T-cell (primary cell): ENCODE results near the gene HECTD3. TPM values are rescaled to one million over a fixed set of nuclear protein-coding genes. Genes with fewer than 3 reads are reported as not detected.

Experiments used
- ATAC-seq, 4 experiments: fragments of 200-7000 bp in 3 of 4; fragments of 150-1000 bp in 1 of 4; cut with Tn5 transposase; replicated peaks in 1 of 4; 1 replicate in 3 of 4; 2 replicates in 1 of 4; pipeline ENCODE4 v1.10.0; 2021; ENCODE audit warnings: moderate library complexity in 3 of 4, mild to moderate bottlenecking in 2 of 4, moderate number of reproducible peaks in 1 of 4
- CTCF ChIA-PET, 2 donors: fragments of 300-600 bp; sonication (Branson Sonifier 250); formaldehyde crosslinking; loops; one replicate each; lab custom pipeline; 2022; ENCODE audit warnings: antibody characterized with exemption in 2 of 2; lab: Charles Lee
- POLR2A ChIA-PET, 2 donors: fragments of 300-600 bp; sonication (Branson Sonifier 250); formaldehyde crosslinking; loops; one replicate each; lab custom pipeline; 2022; ENCODE audit warnings: antibody characterized with exemption in 2 of 2; lab: Charles Lee
- DNase-seq, 35 experiments: peaks; one replicate each; pipeline versions ENCODE4 v3.0.0 to v3.0.0-alpha.2; 2013 to 2023
- H3K27ac ChIP-seq: one replicate; pipeline ENCODE4 v1.5.1; 2013; ENCODE audit warnings: low read length
- H3K27me3 ChIP-seq, 2 experiments: replicated peaks in 1 of 2; 1 replicate in 1 of 2; 2 replicates in 1 of 2; pipeline versions ENCODE4 v1.6.1 to v1.7.0; 2013; ENCODE audit warnings: low read length in 1 of 2, mixed read lengths in 1 of 2; ENCODE audit not compliant: control insufficient read depth in 2 of 2, insufficient read depth in 2 of 2; ENCODE audit errors: extremely low read depth in 1 of 2
- H3K36me3 ChIP-seq, 2 donors: 1 replicate in 1 of 2; 2 replicates in 1 of 2; pipeline versions ENCODE4 v1.6.1 to v1.7.0; 2013; ENCODE audit warnings: low read length in 1 of 2; ENCODE audit not compliant: control insufficient read depth in 2 of 2, insufficient read depth in 1 of 2; ENCODE audit errors: extremely low read depth in 1 of 2
- H3K4me1 ChIP-seq, 2 experiments: 1 replicate in 1 of 2; 2 replicates in 1 of 2; pipeline versions ENCODE4 v1.6.1 to v1.7.0; 2013; ENCODE audit warnings: low read length in 2 of 2, mixed read lengths in 1 of 2; ENCODE audit not compliant: insufficient read depth in 2 of 2, control insufficient read depth in 1 of 2; ENCODE audit errors: extremely low read depth in 1 of 2
- H3K4me3 ChIP-seq, 2 donors: 1 replicate in 1 of 2; 2 replicates in 1 of 2; pipeline versions ENCODE4 v1.5.1 to v1.7.0; 2013; ENCODE audit warnings: mild to moderate bottlenecking in 2 of 2, low read length in 1 of 2, moderate library complexity in 1 of 2; ENCODE audit not compliant: control insufficient read depth in 1 of 2; ENCODE audit errors: extremely low read depth in 1 of 2
- H3K9me3 ChIP-seq: 2 replicates; pipeline ENCODE4 v1.7.0; 2013
- H3K27ac Mint-ChIP-seq, 2 donors: one replicate each; pipeline ENCODE4 v1.8.0; 2020 to 2021; ENCODE audit warnings: mild to moderate bottlenecking in 2 of 2, mixed read lengths in 2 of 2
- H3K27me3 Mint-ChIP-seq, 2 donors: one replicate each; pipeline ENCODE4 v1.8.0; 2021 to 2022; ENCODE audit warnings: mixed read lengths in 2 of 2
- H3K36me3 Mint-ChIP-seq: one replicate; pipeline ENCODE4 v1.8.0; 2021; ENCODE audit warnings: mixed read lengths
- H3K4me1 Mint-ChIP-seq, 3 donors: one replicate each; pipeline ENCODE4 v1.8.0; 2020 to 2022; ENCODE audit warnings: mixed read lengths in 3 of 3, mild to moderate bottlenecking in 1 of 3
- H3K4me3 Mint-ChIP-seq, 3 donors: one replicate each; pipeline ENCODE4 v1.8.0; 2020 to 2022; ENCODE audit warnings: mild to moderate bottlenecking in 3 of 3, mixed read lengths in 3 of 3, moderate library complexity in 3 of 3
- H3K9me3 Mint-ChIP-seq, 3 donors: one replicate each; pipeline ENCODE4 v1.8.0; 2020 to 2022; ENCODE audit warnings: mixed read lengths in 3 of 3
- WGBS: methylation state at CpG from one replicate; pipeline ENCODE4 v1.1.5; 2013; ENCODE audit warnings: missing lambda C conversion rate; ENCODE audit not compliant: insufficient coverage; 5-methylcytosine and 5-hydroxymethylcytosine counted together
- total RNA-seq, 35 experiments: library from RNA in 6 of 35; stranded (reverse) in 6 of 35; fragments of 120-200 nt in 1 of 35; gene quantifications; one replicate each; pipeline versions ENCODE4 v1.2.1 to v1.2.4 and lab custom pipeline; 2013 to 2026

Gene HECTD3
- total RNA-seq, 5 donors from 2014 or later (not counting 1 experiment from before 2014, with no cell fraction given) = 41.5 to 59.8 (median 55.4) TPM

DNA sequence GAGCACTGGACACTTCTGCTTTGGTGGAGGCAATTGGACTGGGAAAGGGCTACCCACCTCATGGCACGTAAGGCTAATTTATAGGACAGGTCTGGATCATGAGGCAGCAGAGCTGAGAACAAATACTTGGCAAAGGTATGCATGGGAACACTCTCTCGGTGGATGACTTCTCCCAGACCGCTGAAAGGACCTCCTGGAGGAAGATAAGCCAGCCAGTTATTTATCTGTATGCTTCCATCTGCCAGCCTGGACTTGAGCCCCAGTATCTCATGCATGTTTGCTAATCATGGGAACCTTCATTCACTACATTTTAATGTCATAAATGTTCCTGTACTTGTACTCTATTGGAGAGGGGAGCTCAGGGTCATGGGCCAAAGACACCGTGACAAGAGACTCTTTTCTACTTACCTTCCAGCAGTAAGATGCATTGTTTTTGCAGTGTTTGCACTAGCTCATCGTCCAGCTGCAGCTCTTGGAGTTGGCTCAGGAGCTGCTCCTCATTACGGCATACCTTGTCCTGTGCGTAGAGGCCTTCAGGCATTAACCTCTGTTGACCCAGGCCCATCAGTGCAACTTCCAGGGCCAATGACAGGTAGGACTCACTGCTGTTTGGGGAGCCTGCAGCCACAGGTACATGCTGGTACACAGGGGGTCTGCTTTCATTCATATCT, 24.6 kb upstream of the HECTD3 start:
- ChIA-PET CTCF (no interaction called here), POLR2A (interaction anchor here in 1 of 2 donors (0.6 kb wide), 1 partner anchor 34 kb away, joined by 3 read pairs; no protein-coding TSS in a partner anchor)
- H3K4me3 Mint-ChIP-seq = no peak overlapping the region
- H3K4me1 Mint-ChIP-seq = peaks cover 0 to 3% (median 2%) of the 10 kb centered on the region in 3 donors
- no peak overlapping the region for H3K4me3 ChIP-seq
- 95% methylated on average over 6 of the region's 7 CpGs for WGBS
- H3K27ac Mint-ChIP-seq = no peak overlapping the region
- peaks cover 0 to 2% of the 10 kb centered on the region in 2 experiments for H3K4me1 ChIP-seq
- H3K9me3 Mint-ChIP-seq = no peaks in the 10 kb centered on the region
- no peaks in the 10 kb centered on the region for H3K9me3 ChIP-seq
- no peak overlapping the region for H3K27ac ChIP-seq
- peaks cover 0 to 4% of the 10 kb centered on the region in 2 donors for H3K36me3 ChIP-seq
- peaks cover 26% of the 10 kb centered on the region for H3K36me3 Mint-ChIP-seq
- DNase-seq = no peak
- no peaks in the 10 kb centered on the region for H3K27me3 Mint-ChIP-seq
- no peak for ATAC-seq
- H3K27me3 ChIP-seq = no peaks in the 10 kb centered on the region

DNA sequence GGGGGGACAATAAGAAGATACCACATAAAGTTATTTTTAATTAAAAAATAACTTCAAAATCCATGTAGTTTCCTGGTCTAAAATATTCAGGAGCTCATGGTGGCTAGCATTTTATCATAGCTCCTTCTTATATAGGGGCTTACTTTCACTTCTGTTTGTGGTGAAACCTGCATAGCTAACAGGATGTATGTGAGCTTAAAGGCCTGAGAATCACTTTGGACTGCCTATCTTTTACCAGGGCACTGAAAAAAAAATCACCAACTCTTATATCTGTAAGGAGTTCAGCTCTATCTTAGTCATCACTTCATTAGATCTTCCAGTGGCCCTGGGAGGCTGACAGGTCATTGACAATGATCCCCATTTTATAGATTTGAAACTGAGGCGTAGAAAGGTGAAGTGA, 22.2 kb upstream of the HECTD3 start:
- H3K36me3 ChIP-seq = peaks cover 0 to 4% of the 10 kb centered on the region in 2 donors
- Mint-ChIP-seq H3K36me3 (peaks cover 20% of the 10 kb centered on the region), H3K27me3 (no peaks in the 10 kb centered on the region), H3K27ac (no peak overlapping the region), H3K4me1 (peaks cover 0 to 3% (median 2%) of the 10 kb centered on the region in 3 donors), H3K9me3 (no peaks in the 10 kb centered on the region), H3K4me3 (no peak overlapping the region)
- H3K27ac ChIP-seq = no peak overlapping the region
- no CpG with 5 or more reads among the region's 1 CpG for WGBS
- no peaks in the 10 kb centered on the region for H3K27me3 ChIP-seq
- no peak overlapping the region for H3K4me3 ChIP-seq
- ChIA-PET POLR2A (interaction anchor here in 1 of 2 donors (0.5 kb wide), 1 partner anchor 158 kb away, joined by 3 read pairs; no protein-coding TSS in a partner anchor), CTCF (interaction anchor here in 1 of 2 donors (0.5 kb wide), 1 partner anchor 270 kb away, joined by 3 read pairs; no protein-coding TSS in a partner anchor)
- no peaks in the 10 kb centered on the region for H3K9me3 ChIP-seq
- DNase-seq (no peak), ATAC-seq (peak in 1 of 4 experiments; percentile 54)
- peaks cover 0 to 2% of the 10 kb centered on the region in 2 experiments for H3K4me1 ChIP-seq

DNA sequence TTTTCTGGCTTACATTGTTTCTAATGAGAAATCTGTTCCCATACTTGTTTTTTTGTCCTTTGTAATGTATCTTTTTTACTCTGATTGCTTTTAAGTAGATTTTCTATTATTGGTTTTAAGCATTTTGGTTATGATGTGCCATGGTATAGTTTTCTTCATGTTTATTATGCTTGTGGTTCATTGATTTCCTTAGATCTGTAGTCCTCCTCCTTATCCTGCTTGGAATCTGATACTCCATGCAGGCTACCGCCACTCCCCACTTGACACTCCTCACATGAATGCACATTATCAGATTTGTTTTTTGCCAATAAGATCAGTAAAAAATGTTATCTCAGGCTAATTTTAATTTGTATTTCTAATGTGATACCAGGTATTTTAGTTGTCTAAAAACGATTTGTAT, 21.7 kb upstream of the HECTD3 start:
- Histone ChIP-seq H3K27ac (no peak overlapping the region), H3K36me3 (peaks cover 0 to 4% of the 10 kb centered on the region in 2 donors), H3K4me3 (no peak overlapping the region), H3K9me3 (no peaks in the 10 kb centered on the region), H3K27me3 (no peaks in the 10 kb centered on the region), H3K4me1 (peaks cover 0 to 2% of the 10 kb centered on the region in 2 experiments)
- ATAC-seq (no peak), DNase-seq (no peak)
- Mint-ChIP-seq H3K9me3 (no peaks in the 10 kb centered on the region), H3K27me3 (no peaks in the 10 kb centered on the region), H3K27ac (no peak overlapping the region), H3K4me3 (no peak overlapping the region), H3K36me3 (peaks cover 16% of the 10 kb centered on the region), H3K4me1 (peaks cover 0 to 3% (median 2%) of the 10 kb centered on the region in 3 donors)
- ChIA-PET CTCF (interaction anchor here in 1 of 2 donors (0.5 kb wide), 1 partner anchor 271 kb away, joined by 3 read pairs; no protein-coding TSS in a partner anchor), POLR2A (interaction anchor here (0.5 to 0.7 kb wide), 3 partner anchors 16 to 333 kb away, joined by 3 to 5 read pairs (median 4); no protein-coding TSS in a partner anchor)
- no CpG with 5 or more reads among the region's 2 CpGs for WGBS

DNA sequence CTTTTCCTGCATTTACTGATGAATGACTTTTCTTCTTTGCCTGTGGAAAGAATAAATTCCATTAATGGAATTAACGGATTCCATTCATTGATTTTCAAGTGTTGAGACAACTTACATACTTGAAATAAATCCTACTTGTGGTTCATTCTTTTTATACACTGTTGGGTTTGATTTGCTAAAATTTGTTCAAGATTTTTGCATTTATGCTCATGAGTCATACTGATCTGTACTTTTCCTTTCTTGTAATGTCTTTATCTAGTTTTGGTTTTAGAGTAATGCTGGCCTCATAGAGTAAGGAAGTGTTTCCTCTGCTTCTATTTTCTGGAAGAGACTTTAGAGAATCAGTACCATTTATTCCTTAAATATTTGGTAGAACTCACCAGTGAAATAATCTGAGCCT, 15.3 kb upstream of the HECTD3 start:
- Histone ChIP-seq H3K27me3 (no peaks in the 10 kb centered on the region), H3K9me3 (no peaks in the 10 kb centered on the region), H3K27ac (no peak overlapping the region), H3K36me3 (no peaks in the 10 kb centered on the region), H3K4me3 (no peak overlapping the region), H3K4me1 (no peaks in the 10 kb centered on the region)
- Mint-ChIP-seq H3K4me1 (peaks cover 0 to 4% (median 0%) of the 10 kb centered on the region in 3 donors), H3K4me3 (no peak overlapping the region), H3K36me3 (no peaks in the 10 kb centered on the region), H3K27me3 (no peaks in the 10 kb centered on the region), H3K27ac (no peak overlapping the region), H3K9me3 (no peaks in the 10 kb centered on the region)
- DNase-seq (no peak), ATAC-seq (no peak)
- no CpG with 5 or more reads among the region's 1 CpG for WGBS
- CTCF ChIA-PET = no interaction called here
- POLR2A ChIA-PET = interaction anchor here in 1 of 2 donors (0.6 kb wide), 1 partner anchor 132 kb away, joined by 3 read pairs; no protein-coding TSS in a partner anchor

DNA sequence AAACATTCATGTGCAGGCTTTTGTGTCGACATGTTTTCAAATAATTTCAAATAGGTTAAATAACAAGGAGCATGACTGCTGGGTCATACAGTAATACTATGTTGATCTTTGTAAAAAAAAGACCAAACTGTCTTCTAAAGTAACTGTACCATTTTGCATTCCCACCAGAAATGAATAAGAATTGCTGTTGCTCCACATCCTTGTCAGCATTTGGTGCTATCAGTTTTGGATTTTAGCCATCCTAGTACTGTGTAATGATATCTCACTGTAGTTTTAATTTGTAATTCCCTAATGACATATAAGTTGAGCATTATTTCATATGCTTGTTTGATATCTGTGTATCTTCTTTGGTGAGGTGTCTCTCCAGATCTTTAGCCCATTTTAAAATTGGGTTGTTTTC, 12.5 kb upstream of the HECTD3 start:
- DNase-seq (no peak), ATAC-seq (no peak)
- no peaks in the 10 kb centered on the region for H3K36me3 Mint-ChIP-seq
- no peak overlapping the region for H3K27ac ChIP-seq
- no peaks in the 10 kb centered on the region for H3K9me3 Mint-ChIP-seq
- H3K4me1 ChIP-seq = peaks cover 0 to under 1% of the 10 kb centered on the region in 2 experiments
- no peak overlapping the region for H3K4me3 ChIP-seq
- WGBS = no CpG with 5 or more reads among the region's 1 CpG
- no peaks in the 10 kb centered on the region for H3K27me3 ChIP-seq
- H3K4me3 Mint-ChIP-seq = no peak overlapping the region
- H3K27me3 Mint-ChIP-seq = no peaks in the 10 kb centered on the region
- no peak overlapping the region for H3K27ac Mint-ChIP-seq
- CTCF ChIA-PET = no interaction called here
- no peaks in the 10 kb centered on the region for H3K36me3 ChIP-seq
- H3K9me3 ChIP-seq = no peaks in the 10 kb centered on the region
- POLR2A ChIA-PET = no interaction called here
- peaks cover under 1 to 6% (median 3%) of the 10 kb centered on the region in 3 donors for H3K4me1 Mint-ChIP-seq

DNA sequence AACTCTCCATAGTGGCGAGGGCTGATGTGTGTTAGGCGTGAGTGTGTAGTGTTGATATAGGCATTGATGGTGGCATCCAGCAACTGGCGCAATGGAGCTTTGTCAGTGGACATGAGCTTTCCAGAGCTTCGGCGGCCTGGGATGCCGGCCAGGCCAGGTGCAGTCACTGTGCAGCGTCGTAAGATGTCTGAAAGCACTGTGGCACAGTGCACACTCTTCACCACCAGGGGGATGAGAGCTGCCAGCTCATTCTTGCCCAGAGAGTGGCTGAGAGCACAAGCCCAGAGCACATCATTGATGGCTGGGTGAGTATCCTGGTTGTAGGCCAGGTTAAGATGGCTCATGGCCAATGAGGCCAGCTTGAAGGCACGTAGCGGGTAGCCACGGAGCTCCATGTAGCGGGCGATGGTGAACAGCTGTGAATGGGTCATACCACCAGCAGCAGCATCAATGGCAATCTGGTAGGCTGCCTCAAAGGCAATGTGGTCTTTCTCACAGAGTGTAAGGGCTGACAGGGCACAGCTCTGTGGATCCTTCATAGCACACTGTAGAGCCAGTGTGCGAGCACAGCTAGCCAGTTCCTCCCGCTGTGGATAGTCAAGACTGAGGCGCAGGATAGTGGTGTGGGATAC, 7.6 kb upstream of the HECTD3 start:
- 93% methylated on average over 11 of the region's 16 CpGs for WGBS
- ChIA-PET POLR2A (no interaction called here), CTCF (interaction anchor here (0.6 to 2.2 kb wide), 11 partner anchors 27 to 714 kb away, joined by 3 to 15 read pairs (median 3); partner anchors contain the start of genes CCDC163 (in 1 of the 2) and MMACHC (in 1 of the 2))
- Mint-ChIP-seq H3K4me3 (no peak overlapping the region), H3K27me3 (no peaks in the 10 kb centered on the region), H3K4me1 (peaks cover 13 to 21% (median 14%) of the 10 kb centered on the region in 3 donors), H3K36me3 (peaks cover 8% of the 10 kb centered on the region), H3K27ac (no peak overlapping the region), H3K9me3 (no peaks in the 10 kb centered on the region)
- Histone ChIP-seq H3K27me3 (no peaks in the 10 kb centered on the region), H3K36me3 (peaks cover 0 to 8% of the 10 kb centered on the region in 2 donors), H3K4me3 (no peak overlapping the region), H3K9me3 (no peaks in the 10 kb centered on the region), H3K4me1 (peaks cover 0 to 14% of the 10 kb centered on the region in 2 experiments), H3K27ac (no peak overlapping the region)
- DNase-seq (peak; percentile 12 to 75 (median 48)), ATAC-seq (peak; percentile 77 to 87 (median 84))
